A549 (cell line): ENCODE measurements around the gene SAMD4B. TPM values are rescaled to one million over a fixed set of nuclear protein-coding genes. Genes with fewer than 3 reads are reported as not detected.

ENCODE experiments used
- ATAC-seq, 2 experiments: fragments of 200-7000 bp in 1 of 2; fragments of >200 bp in 1 of 2; cut with Nextera tagmentation in 1 of 2; cut with Tn5 transposase in 1 of 2; 3 replicates each; pipeline versions ENCODE4 v1.8.0 to v1.9.1; 2018 to 2020; ENCODE audit warnings: mild to moderate bottlenecking in 1 of 2, moderate library complexity in 1 of 2
- CTCF ChIA-PET: fragments of 300-600 bp; sonication (Branson Sonifier 250); formaldehyde crosslinking; extraction: SDS; loops from one replicate; lab custom pipeline; 2021; ENCODE audit warnings: antibody characterized with exemption, inconsistent platforms; lab: Yijun Ruan, JAX
- POLR2A ChIA-PET: fragments of 350-600 bp; formaldehyde crosslinking; extraction: SDS; loops from one replicate; lab custom pipeline; 2021; ENCODE audit warnings: antibody characterized with exemption, inconsistent platforms; lab: Yijun Ruan, JAX
- DNase-seq, 2 experiments: peaks; one replicate each; pipeline versions ENCODE4 v3.0.0 to v3.0.0-alpha.2; 2011 to 2016; ENCODE audit warnings: low read depth in 1 of 2, low spot score in 1 of 2
- FAIRE-seq: peaks from 2 replicates; lab custom pipeline; 2011; peaks lifted over from hg19 to GRCh38; lab: Jason Lieb, UNC
- H3K27ac ChIP-seq, 2 experiments: fragments of >200 bp; sonication (Bioruptor Twin); formaldehyde crosslinking; 3 replicates each; pipeline ENCODE4 v1.5.1; 2016 to 2017
- H3K4me1 ChIP-seq: fragments of >200 bp; sonication (Bioruptor Twin); formaldehyde crosslinking; 3 replicates; pipeline ENCODE4 v1.6.1; 2016
- H3K4me2 ChIP-seq: fragments of >200 bp; sonication (Bioruptor Twin); formaldehyde crosslinking; 3 replicates; pipeline ENCODE4 v1.6.1; 2016
- H3K4me3 ChIP-seq: fragments of >200 bp; sonication (Bioruptor Twin); formaldehyde crosslinking; 3 replicates; pipeline ENCODE4 v1.5.1; 2016
- H3K9me3 ChIP-seq: fragments of >200 bp; sonication (Bioruptor Twin); formaldehyde crosslinking; 3 replicates; pipeline ENCODE4 v1.6.1; 2016
- ATOH8 ChIP-seq: fragments of 250-450 bp; sonication (Bioruptor Pico); IDR thresholded peaks from 2 replicates; pipeline ENCODE4 v1.5.0; 2020; ENCODE audit warnings: low read depth, mild to moderate bottlenecking, moderate library complexity
- E2F6 ChIP-seq: IDR thresholded peaks from 2 replicates; pipeline ENCODE4 v1.6.1; 2012; ENCODE audit warnings: low read depth, borderline replicate concordance
- EHF ChIP-seq: fragments of 250-450 bp; sonication (Bioruptor Pico); IDR thresholded peaks from 2 replicates; pipeline ENCODE4 v1.5.0; 2020; ENCODE audit warnings: mild to moderate bottlenecking
- EHMT2 ChIP-seq: fragments of 200-600 bp; sonication (generic); IDR thresholded peaks from 2 replicates; pipeline ENCODE4 v1.6.1; 2016; ENCODE audit warnings: antibody characterized with exemption, low read depth, mild to moderate bottlenecking, moderate library complexity
- EP300 ChIP-seq, 2 experiments: fragments of >200 bp; sonication (Bioruptor Twin); formaldehyde crosslinking; IDR thresholded peaks; 2 replicates in 1 of 2; 3 replicates in 1 of 2; pipeline ENCODE4 v1.6.1; 2016 to 2017
- ESRRA ChIP-seq: fragments of 150-350 bp; IDR thresholded peaks from 2 replicates; pipeline ENCODE4 v1.6.1; 2014; ENCODE audit warnings: mild to moderate bottlenecking, low read length, borderline replicate concordance
- FOSB ChIP-seq: fragments of 250-450 bp; sonication (Bioruptor Pico); IDR thresholded peaks from 2 replicates; pipeline ENCODE4 v1.5.0; 2020; ENCODE audit warnings: mild to moderate bottlenecking, moderate library complexity
- FOSL2 ChIP-seq, 2 experiments: fragments of 450-650 bp in 1 of 2; fragments of >200 bp in 1 of 2; sonication (Bioruptor Twin) in 1 of 2; formaldehyde crosslinking; IDR thresholded peaks; 2 replicates each; pipeline versions ENCODE4 v1.5.0 to v1.6.1; 2016 to 2020; ENCODE audit warnings: mild to moderate bottlenecking in 1 of 2, moderate library complexity in 1 of 2
- GATA3 ChIP-seq: IDR thresholded peaks from 2 replicates; pipeline ENCODE4 v1.6.1; 2012; ENCODE audit warnings: borderline replicate concordance
- HOXA7 ChIP-seq: fragments of 250-450 bp; sonication (Bioruptor Pico); IDR thresholded peaks from 2 replicates; pipeline ENCODE4 v1.5.0; 2020; ENCODE audit warnings: mild to moderate bottlenecking, moderate library complexity
- HOXB5 ChIP-seq: fragments of 250-450 bp; sonication (Bioruptor Pico); IDR thresholded peaks from 2 replicates; pipeline ENCODE4 v1.5.0; 2020; ENCODE audit warnings: mild to moderate bottlenecking, moderate library complexity
- JUN ChIP-seq, 2 experiments: fragments of >200 bp; sonication (Bioruptor Twin); formaldehyde crosslinking; IDR thresholded peaks; 2 replicates in 1 of 2; 3 replicates in 1 of 2; pipeline ENCODE4 v1.6.1; 2016 to 2017
- MAFK ChIP-seq: fragments of 450-650 bp; IDR thresholded peaks from 2 replicates; pipeline ENCODE4 v1.6.1; 2014; ENCODE audit not compliant: partially characterized antibody
- MAZ ChIP-seq: fragments of 150-350 bp; IDR thresholded peaks from 2 replicates; pipeline ENCODE4 v1.6.1; 2014; ENCODE audit warnings: antibody characterized with exemption, low read depth, low read length, borderline replicate concordance
- NPAS2 ChIP-seq: fragments of 250-450 bp; sonication (Bioruptor Pico); IDR thresholded peaks from 2 replicates; pipeline ENCODE4 v1.8.0; 2022; ENCODE audit warnings: mild to moderate bottlenecking, moderate library complexity, borderline replicate concordance
- POLR2A ChIP-seq: IDR thresholded peaks from 2 replicates; pipeline ENCODE4 v1.6.1; 2012; ENCODE audit warnings: mild to moderate bottlenecking, low read length
- RFX5 ChIP-seq: fragments of 450-650 bp; IDR thresholded peaks from 2 replicates; pipeline ENCODE4 v1.7.1; 2014; ENCODE audit warnings: antibody characterized with exemption, mild to moderate bottlenecking, moderate library complexity
- SMC3 ChIP-seq: fragments of >200 bp; sonication (Bioruptor Twin); formaldehyde crosslinking; IDR thresholded peaks from 3 replicates; pipeline ENCODE4 v1.6.1; 2018; ENCODE audit warnings: inconsistent platforms
- TP53 ChIP-seq: fragments of 250-450 bp; sonication (Bioruptor Pico); IDR thresholded peaks from 2 replicates; pipeline ENCODE4 v1.5.0; 2021; ENCODE audit warnings: mild to moderate bottlenecking, moderate library complexity
- ZC3H11A ChIP-seq: fragments of 450-650 bp; IDR thresholded peaks from 2 replicates; pipeline ENCODE4 v1.6.1; 2014; ENCODE audit warnings: antibody characterized with exemption, mild to moderate bottlenecking
- WGBS: methylation state at CpG from one replicate; pipeline ENCODE4 v1.1.6; 2017; ENCODE audit errors: missing lambda C conversion rate; 5-methylcytosine and 5-hydroxymethylcytosine counted together
- polyA plus RNA-seq, 4 experiments: library from polyadenylated mRNA; depleted of rRNA in 3 of 4; stranded (reverse); fragments of >200 nt; fragmentation: RNase III in 1 of 4; extraction: RNeasy Plus Mini Kit Qiagen cat#74134 plus additional on column Dnase treatment in 1 of 4; gene quantifications; 2 replicates in 3 of 4; 3 replicates in 1 of 4; pipeline ENCODE4 v1.2.3, GENCODE V29; 2011 to 2017
- TF ChIP-seq, protein P1 (sequence below): fragments of 200-600 bp; sonication (generic); IDR thresholded peaks from 2 replicates; pipeline ENCODE4 v1.6.1; 2016; ENCODE audit warnings: antibody characterized with exemption, mild to moderate bottlenecking, moderate library complexity

SAMD4B gene
- polyA plus RNA-seq, 2 of the 4 experiments (the other 2 are of a cell fraction) = 82.1 to 118 TPM

DNA sequence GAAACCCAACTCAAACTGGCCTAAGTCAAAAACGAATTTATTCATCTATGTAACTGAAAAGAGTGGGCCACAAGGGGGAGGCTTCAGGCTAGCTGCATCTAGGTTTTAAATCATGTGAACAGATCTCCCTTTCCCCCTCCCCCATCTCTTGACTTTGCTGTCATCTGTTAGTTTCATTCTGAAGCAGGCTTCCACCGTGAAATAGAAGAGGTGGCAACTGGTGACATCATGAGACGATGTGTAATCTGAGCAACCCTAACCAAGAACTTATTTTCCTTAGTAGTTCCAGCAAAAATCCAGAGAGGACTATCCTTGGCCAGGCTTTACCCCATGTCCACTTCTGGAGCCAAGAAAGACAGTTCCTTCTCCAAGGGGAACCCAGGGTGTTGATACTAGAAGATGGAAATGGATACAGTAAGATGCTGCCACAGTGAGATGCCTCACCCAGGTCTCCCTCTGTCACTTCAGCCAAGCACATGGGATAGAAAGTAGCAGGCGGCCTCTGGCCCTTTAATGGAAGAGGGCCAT, 9.4 kb downstream of the SAMD4B start:
- CTCF ChIA-PET = interaction anchor here (0.9 to 3.9 kb wide), 5 partner anchors 9 to 241 kb away, joined by 5 to 18 read pairs (median 11); partner anchors contain the start of genes PLEKHG2 and SAMD4B
- ATAC-seq = no peak
- H3K27ac ChIP-seq = no peak overlapping the region
- WGBS = 73% methylated on average over 4 of the region's 4 CpGs
- H3K4me1 ChIP-seq = peaks cover 6% of the 10 kb centered on the region; the same call in 1 of the 3 replicates
- no peaks in the 10 kb centered on the region for H3K9me3 ChIP-seq
- POLR2A ChIA-PET = interaction anchor here (0.7 kb wide), 1 partner anchor 9 kb away, joined by 3 read pairs; the partner anchor contains the start of gene SAMD4B
- no peak overlapping the region for H3K4me3 ChIP-seq
- H3K4me2 ChIP-seq = no peak overlapping the region
- no peak for FAIRE-seq
- TF ChIP-seq MAZ = no peak
- 0 out of 2 replicates have a peak, but pooled peaks have one; percentile 7 for TF ChIP-seq ESRRA
- peak; percentile 62; the same call in 1 of the 2 replicates for TF ChIP-seq RFX5
- no peak for TF ChIP-seq FOSL2 (IDR thresholded peaks at IDR 0.05)
- no peak for TF ChIP-seq FOSL2 (CRISPR knock-in tag; IDR thresholded peaks at IDR 0.05)
- TF ChIP-seq EP300 (IDR thresholded peaks at IDR 0.05) = 0 out of 5 replicates have a peak, but pooled peaks of 1 of the 2 experiments have one; percentile 18
- peak in 1 of 2 experiments; percentile 42 for DNase-seq

- CTCF ChIA-PET = interaction anchor here (0.8 to 5.2 kb wide), 11 partner anchors 9 to 301 kb away, joined by 3 to 31 read pairs (median 4); partner anchors contain the start of genes PLEKHG2 and SAMD4B
- no peak overlapping the region for H3K27ac ChIP-seq
- peaks cover under 1% of the 10 kb centered on the region; the same call in 1 of the 3 replicates for H3K4me1 ChIP-seq
- FAIRE-seq (peak; percentile 51), DNase-seq (no peak), ATAC-seq (no peak)
- WGBS = 84% methylated on average over 12 of the region's 12 CpGs
- H3K4me2 ChIP-seq = no peak overlapping the region
- TF ChIP-seq MAFK (peak; percentile 66), FOSB (CRISPR knock-in tag) (no peak)
- H3K4me3 ChIP-seq = no peak overlapping the region
- H3K9me3 ChIP-seq = no peaks in the 10 kb centered on the region
- POLR2A ChIA-PET = interaction anchor here (0.6 kb wide), 1 partner anchor 11 kb away, joined by 3 read pairs; the partner anchor contains the start of gene SAMD4B
Observed at GRCh38 chr19:39352381-39353255, 10.4 kb downstream of the SAMD4B start.

GRCh38 chr19:39355253-39355652, 13.0 kb downstream of the SAMD4B start:
- Histone ChIP-seq H3K9me3 (no peaks in the 10 kb centered on the region), H3K4me2 (no peak overlapping the region), H3K27ac (no peak overlapping the region), H3K4me1 (no peaks in the 10 kb centered on the region), H3K4me3 (no peak overlapping the region)
- 91% methylated on average over 5 of the region's 5 CpGs for WGBS
- FAIRE-seq (no peak), DNase-seq (no peak), ATAC-seq (no peak)
- POLR2A ChIA-PET = interaction anchor here (1.2 kb wide), 1 partner anchor 36 kb away, joined by 4 read pairs; the partner anchor contains the start of genes MED29 and PAF1
- TF ChIP-seq GATA3 = no peak
- CTCF ChIA-PET = interaction anchor here (0.6 to 5.2 kb wide), 13 partner anchors 12 to 425 kb away, joined by 3 to 31 read pairs (median 5); partner anchors contain the start of genes MED29, MRPS12, PAF1 and PLEKHG2

- no peaks in the 10 kb centered on the region for H3K9me3 ChIP-seq
- POLR2A ChIA-PET = no interaction called here
- DNase-seq (no peak), ATAC-seq (peak in 1 of 2 experiments; percentile 16; a peak in 2 of 6 replicates), FAIRE-seq (no peak)
- CTCF ChIA-PET = interaction anchor here (0.6 to 5.2 kb wide), 13 partner anchors 9 to 380 kb away, joined by 3 to 31 read pairs (median 7); partner anchors contain the start of genes PLEKHG2 and SAMD4B
- WGBS = 85% methylated on average over 3 of the region's 3 CpGs
- H3K27ac ChIP-seq = no peak overlapping the region
- no peaks in the 10 kb centered on the region for H3K4me1 ChIP-seq
- H3K4me2 ChIP-seq = no peak overlapping the region
- no peak overlapping the region for H3K4me3 ChIP-seq
- no peak for TF ChIP-seq POLR2A
- no peak for TF ChIP-seq ESRRA
- no peak for TF ChIP-seq MAZ
- no peak for TF ChIP-seq E2F6
- no peak for TF ChIP-seq ZC3H11A
- TF ChIP-seq EHF (CRISPR knock-in tag) = no peak
- TF ChIP-seq NPAS2 (CRISPR knock-in tag) = no peak
- TF ChIP-seq SMC3 = no peak
- TF ChIP-seq FOSL2 (IDR thresholded peaks at IDR 0.05) = no peak
- no peak for TF ChIP-seq FOSL2 (CRISPR knock-in tag; IDR thresholded peaks at IDR 0.05)
- TF ChIP-seq TP53 (CRISPR knock-in tag) = no peak
- TF ChIP-seq HOXA7 (CRISPR knock-in tag) = no peak
- no peak for TF ChIP-seq HOXB5
- TF ChIP-seq ATOH8 (CRISPR knock-in tag) = no peak
- TF ChIP-seq, protein P1, sequence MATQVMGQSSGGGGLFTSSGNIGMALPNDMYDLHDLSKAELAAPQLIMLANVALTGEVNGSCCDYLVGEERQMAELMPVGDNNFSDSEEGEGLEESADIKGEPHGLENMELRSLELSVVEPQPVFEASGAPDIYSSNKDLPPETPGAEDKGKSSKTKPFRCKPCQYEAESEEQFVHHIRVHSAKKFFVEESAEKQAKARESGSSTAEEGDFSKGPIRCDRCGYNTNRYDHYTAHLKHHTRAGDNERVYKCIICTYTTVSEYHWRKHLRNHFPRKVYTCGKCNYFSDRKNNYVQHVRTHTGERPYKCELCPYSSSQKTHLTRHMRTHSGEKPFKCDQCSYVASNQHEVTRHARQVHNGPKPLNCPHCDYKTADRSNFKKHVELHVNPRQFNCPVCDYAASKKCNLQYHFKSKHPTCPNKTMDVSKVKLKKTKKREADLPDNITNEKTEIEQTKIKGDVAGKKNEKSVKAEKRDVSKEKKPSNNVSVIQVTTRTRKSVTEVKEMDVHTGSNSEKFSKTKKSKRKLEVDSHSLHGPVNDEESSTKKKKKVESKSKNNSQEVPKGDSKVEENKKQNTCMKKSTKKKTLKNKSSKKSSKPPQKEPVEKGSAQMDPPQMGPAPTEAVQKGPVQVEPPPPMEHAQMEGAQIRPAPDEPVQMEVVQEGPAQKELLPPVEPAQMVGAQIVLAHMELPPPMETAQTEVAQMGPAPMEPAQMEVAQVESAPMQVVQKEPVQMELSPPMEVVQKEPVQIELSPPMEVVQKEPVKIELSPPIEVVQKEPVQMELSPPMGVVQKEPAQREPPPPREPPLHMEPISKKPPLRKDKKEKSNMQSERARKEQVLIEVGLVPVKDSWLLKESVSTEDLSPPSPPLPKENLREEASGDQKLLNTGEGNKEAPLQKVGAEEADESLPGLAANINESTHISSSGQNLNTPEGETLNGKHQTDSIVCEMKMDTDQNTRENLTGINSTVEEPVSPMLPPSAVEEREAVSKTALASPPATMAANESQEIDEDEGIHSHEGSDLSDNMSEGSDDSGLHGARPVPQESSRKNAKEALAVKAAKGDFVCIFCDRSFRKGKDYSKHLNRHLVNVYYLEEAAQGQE = no peak
- no peak for TF ChIP-seq EHMT2
- TF ChIP-seq JUN (IDR thresholded peaks at IDR 0.05) = no peak
Observed at GRCh38 chr19:39356073-39356472, 13.9 kb downstream of the SAMD4B start.
